Measurements from ENCODE around the gene TCF4.
A peak's percentile ranks its signal among the peaks of the same experiment; 100 is the strongest.

The TCF4 gene

DNA sequence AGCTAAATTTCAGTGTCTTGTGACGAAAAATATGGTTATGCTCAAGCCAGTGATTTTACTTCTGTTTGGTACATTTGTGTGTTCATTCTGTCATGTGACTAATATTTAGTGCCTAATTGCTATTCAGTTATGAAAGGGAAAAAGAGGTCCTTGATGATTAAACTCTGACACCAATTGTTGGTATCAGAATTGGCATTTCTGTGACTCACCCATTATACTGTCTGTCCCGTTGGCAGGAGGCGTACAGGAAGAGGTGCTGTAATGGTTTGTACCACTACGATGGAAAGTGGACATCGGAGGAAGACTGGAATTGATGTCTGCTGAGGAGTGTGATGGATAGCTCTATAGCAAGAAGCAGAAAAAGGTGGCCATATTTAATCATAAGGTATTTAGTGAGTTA, 318.4 kb downstream of the TCF4 start:
- Histone ChIP-seq H3F3A (ENCODE audit: control insufficient read depth, insufficient read depth) (peaks cover 12% of the 10 kb centered on the region), H3K27me3 (ENCODE audit: control insufficient read depth, low read length) (no peaks in the 10 kb centered on the region), H3K36me3 (ENCODE audit: control insufficient read depth, low read length) (peaks cover 100% of the 10 kb centered on the region), H3K4me2 (ENCODE audit: low read length) (peak overlapping the region; percentile 52), H3K4me3 (ENCODE audit: low read length) (peak overlapping the region; percentile 28; the same call in 1 of the 2 replicates), H3K79me2 (ENCODE audit: control insufficient read depth, low read length) (peaks cover 39% of the 10 kb centered on the region), H3K9me3 (ENCODE audit: control insufficient read depth, insufficient read depth, low read length) (no peaks in the 10 kb centered on the region), H3K9me2 (replicated peaks; ENCODE audit: control insufficient read depth, low read length) (no peaks in the 10 kb centered on the region), H3K27ac (ENCODE audit: low read depth, low read length) (peak overlapping the region; percentile 79), H3K4me1 (ENCODE audit: control insufficient read depth, low read length) (peaks cover 67% of the 10 kb centered on the region), H4K20me1 (ENCODE audit: control insufficient read depth, insufficient read depth, low read depth, low read length) (no peaks in the 10 kb centered on the region)
- TF ChIP-seq, protein P1, sequence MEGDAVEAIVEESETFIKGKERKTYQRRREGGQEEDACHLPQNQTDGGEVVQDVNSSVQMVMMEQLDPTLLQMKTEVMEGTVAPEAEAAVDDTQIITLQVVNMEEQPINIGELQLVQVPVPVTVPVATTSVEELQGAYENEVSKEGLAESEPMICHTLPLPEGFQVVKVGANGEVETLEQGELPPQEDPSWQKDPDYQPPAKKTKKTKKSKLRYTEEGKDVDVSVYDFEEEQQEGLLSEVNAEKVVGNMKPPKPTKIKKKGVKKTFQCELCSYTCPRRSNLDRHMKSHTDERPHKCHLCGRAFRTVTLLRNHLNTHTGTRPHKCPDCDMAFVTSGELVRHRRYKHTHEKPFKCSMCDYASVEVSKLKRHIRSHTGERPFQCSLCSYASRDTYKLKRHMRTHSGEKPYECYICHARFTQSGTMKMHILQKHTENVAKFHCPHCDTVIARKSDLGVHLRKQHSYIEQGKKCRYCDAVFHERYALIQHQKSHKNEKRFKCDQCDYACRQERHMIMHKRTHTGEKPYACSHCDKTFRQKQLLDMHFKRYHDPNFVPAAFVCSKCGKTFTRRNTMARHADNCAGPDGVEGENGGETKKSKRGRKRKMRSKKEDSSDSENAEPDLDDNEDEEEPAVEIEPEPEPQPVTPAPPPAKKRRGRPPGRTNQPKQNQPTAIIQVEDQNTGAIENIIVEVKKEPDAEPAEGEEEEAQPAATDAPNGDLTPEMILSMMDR (IDR thresholded peaks at IDR 0.05; ENCODE audit: low read depth, low read length, poor library complexity, severe bottlenecking) = no peak
- no peak for TF ChIP-seq EZH2phosphoT487 (IDR thresholded peaks at IDR 0.05; ENCODE audit: borderline replicate concordance, low read length)

DNA sequence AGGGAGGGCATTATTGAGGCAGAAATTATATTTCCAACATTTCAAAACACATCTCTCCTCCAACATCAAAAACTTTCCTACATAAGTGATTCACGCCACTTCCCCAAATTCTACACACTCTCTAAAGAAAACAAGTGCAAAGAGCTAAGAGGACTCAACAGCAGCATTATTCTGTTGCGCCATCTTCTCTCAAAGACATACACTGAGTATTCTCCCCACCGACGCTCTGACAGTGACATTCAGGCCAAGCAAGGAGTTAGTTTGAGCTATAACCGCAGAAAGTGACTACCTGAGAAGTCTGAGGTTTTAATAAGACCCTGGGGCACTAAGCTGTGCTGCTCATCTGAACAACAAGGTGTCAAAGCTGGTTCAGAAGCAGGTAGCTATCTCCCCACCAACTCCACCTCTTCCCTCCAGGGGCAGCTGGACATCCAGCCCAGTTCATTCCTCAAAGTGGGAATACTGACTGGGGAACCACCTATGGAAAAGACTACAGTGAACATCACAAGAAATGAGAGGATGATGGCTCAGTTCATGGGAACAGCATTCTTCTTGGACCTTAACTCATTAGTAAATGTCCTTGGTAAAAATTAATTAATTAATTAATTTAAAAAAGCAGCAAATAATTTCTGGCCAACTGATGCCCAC, 319.2 kb downstream of the TCF4 start:
- peaks cover 67% of the 10 kb centered on the region for H3K4me1 ChIP-seq (ENCODE audit: control insufficient read depth, low read length)
- H3K9me2 ChIP-seq (replicated peaks; ENCODE audit: control insufficient read depth, low read length) = no peaks in the 10 kb centered on the region
- H3F3A ChIP-seq (ENCODE audit: control insufficient read depth, insufficient read depth) = peaks cover 12% of the 10 kb centered on the region
- no peaks in the 10 kb centered on the region for H3K9me3 ChIP-seq (ENCODE audit: control insufficient read depth, insufficient read depth, low read length)
- TF ChIP-seq, protein P1 (IDR thresholded peaks at IDR 0.05; ENCODE audit: low read depth, low read length, poor library complexity, severe bottlenecking) = no peak
- no peak for TF ChIP-seq EZH2phosphoT487 (IDR thresholded peaks at IDR 0.05; ENCODE audit: borderline replicate concordance, low read length)
- peak overlapping the region; percentile 30 for H3K4me3 ChIP-seq (ENCODE audit: low read length)
- peaks cover 100% of the 10 kb centered on the region for H3K36me3 ChIP-seq (ENCODE audit: control insufficient read depth, low read length)
- H3K27me3 ChIP-seq (ENCODE audit: control insufficient read depth, low read length) = no peaks in the 10 kb centered on the region
- peak overlapping the region; percentile 79 for H3K27ac ChIP-seq (ENCODE audit: low read depth, low read length)
- H3K4me2 ChIP-seq (ENCODE audit: low read length) = peak overlapping the region; percentile 52
- H4K20me1 ChIP-seq (ENCODE audit: control insufficient read depth, insufficient read depth, low read depth, low read length) = no peaks in the 10 kb centered on the region
- H3K79me2 ChIP-seq (ENCODE audit: control insufficient read depth, low read length) = peaks cover 39% of the 10 kb centered on the region

DNA sequence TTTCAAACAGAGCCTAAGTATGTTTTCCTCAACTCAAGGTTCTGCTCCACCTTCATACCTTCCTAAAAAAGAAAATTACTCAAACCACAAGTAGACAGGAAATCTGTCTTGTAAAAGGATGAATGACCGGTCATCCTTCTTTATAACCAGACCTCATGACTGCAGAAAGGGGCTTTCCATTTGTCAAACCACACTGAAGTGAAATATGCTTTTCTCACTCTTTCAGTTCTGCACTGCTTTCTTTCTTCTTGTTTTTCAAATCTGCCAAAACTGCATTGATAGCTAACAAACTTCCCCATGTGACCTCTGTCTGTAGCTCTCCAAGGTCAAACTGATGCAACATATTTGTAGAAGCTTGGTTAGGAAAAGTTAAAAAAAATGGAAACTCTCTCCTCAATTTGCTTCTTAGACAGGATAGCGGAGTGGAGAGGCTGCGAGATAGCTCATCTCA, 319.8 kb downstream of the TCF4 start:
- Histone ChIP-seq H4K20me1 (ENCODE audit: control insufficient read depth, insufficient read depth, low read depth, low read length) (no peaks in the 10 kb centered on the region), H3K79me2 (ENCODE audit: control insufficient read depth, low read length) (peaks cover 39% of the 10 kb centered on the region), H3K4me2 (ENCODE audit: low read length) (peak overlapping the region; percentile 52), H3K27me3 (ENCODE audit: control insufficient read depth, low read length) (no peaks in the 10 kb centered on the region), H3K27ac (ENCODE audit: low read depth, low read length) (peak overlapping the region; percentile 79), H3K36me3 (ENCODE audit: control insufficient read depth, low read length) (peaks cover 99% of the 10 kb centered on the region), H3K9me2 (replicated peaks; ENCODE audit: control insufficient read depth, low read length) (no peaks in the 10 kb centered on the region), H3K4me3 (ENCODE audit: low read length) (peak overlapping the region; percentile 30), H3K9me3 (ENCODE audit: control insufficient read depth, insufficient read depth, low read length) (no peaks in the 10 kb centered on the region), H3K4me1 (ENCODE audit: control insufficient read depth, low read length) (peaks cover 67% of the 10 kb centered on the region), H3F3A (ENCODE audit: control insufficient read depth, insufficient read depth) (peaks cover 12% of the 10 kb centered on the region)
- TF ChIP-seq, protein P1 (IDR thresholded peaks at IDR 0.05; ENCODE audit: low read depth, low read length, poor library complexity, severe bottlenecking) = no peak
- TF ChIP-seq EZH2phosphoT487 (IDR thresholded peaks at IDR 0.05; ENCODE audit: borderline replicate concordance, low read length) = no peak

Data from DOHH2 (cell line).